Urothelium cell line (cell line): ENCODE data around the gene COL9A1.
A peak's percentile ranks its signal among the peaks of the same experiment; 100 is the strongest.

Experiments used
- DNase-seq: peaks from one replicate; pipeline ENCODE4 v3.0.0; 2011; ENCODE audit warnings: low spot score, mixed read lengths
- FAIRE-seq: peaks from 2 replicates; lab custom pipeline; 2011; peaks lifted over from hg19 to GRCh38; lab: Jason Lieb, UNC

The COL9A1 gene

GRCh38 chr6:70292193-70292592 lies 10.7 kb downstream of the COL9A1 start:
- DNase-seq: no peak
- no peak for FAIRE-seq

GRCh38 chr6:70289299-70289698 lies 13.6 kb downstream of the COL9A1 start:
- no peak for FAIRE-seq
- DNase-seq: no peak

- DNase-seq: no peak
- FAIRE-seq: no peak
Observed at GRCh38 chr6:70286905-70287304, 16.0 kb downstream of the COL9A1 start.

GRCh38 chr6:70285201-70285600 lies 17.7 kb downstream of the COL9A1 start:
- FAIRE-seq (no peak), DNase-seq (no peak)

- DNase-seq (no peak), FAIRE-seq (no peak)
Observed at GRCh38 chr6:70282919-70283461, 19.9 kb downstream of the COL9A1 start.

- DNase-seq: no peak
- FAIRE-seq: no peak
Observed at GRCh38 chr6:70282312-70282918, 20.5 kb downstream of the COL9A1 start.

- DNase-seq (no peak), FAIRE-seq (no peak)
Observed at GRCh38 chr6:70281923-70282311, 21.0 kb downstream of the COL9A1 start.

- FAIRE-seq: no peak
- no peak for DNase-seq
Observed at GRCh38 chr6:70280400-70280853, 22.5 kb downstream of the COL9A1 start.

- FAIRE-seq (no peak), DNase-seq (no peak)
Observed at GRCh38 chr6:70277470-70277869, 25.4 kb downstream of the COL9A1 start.

- no peak for FAIRE-seq
- no peak for DNase-seq
Observed at GRCh38 chr6:70274338-70274737, 28.5 kb downstream of the COL9A1 start.

- DNase-seq: no peak
- no peak for FAIRE-seq
Observed at GRCh38 chr6:70272071-70272470, 30.8 kb downstream of the COL9A1 start.

- no peak for FAIRE-seq
Observed at GRCh38 chr6:70270287-70271005, 32.4 kb downstream of the COL9A1 start.

GRCh38 chr6:70266142-70266541 lies 36.7 kb downstream of the COL9A1 start:
- DNase-seq: no peak
- FAIRE-seq: no peak

More at GRCh38 chr6:70270287-70271005, 32.4 kb downstream of the COL9A1 start:
- no peak for DNase-seq

GRCh38 chr6:70264306-70264705 lies 38.6 kb downstream of the COL9A1 start:
- FAIRE-seq (no peak), DNase-seq (no peak)

GRCh38 chr6:70258483-70258882 lies 44.4 kb downstream of the COL9A1 start:
- DNase-seq: no peak
- no peak for FAIRE-seq

- DNase-seq (no peak), FAIRE-seq (no peak)
Observed at GRCh38 chr6:70257768-70258273, 45.1 kb downstream of the COL9A1 start.

- no peak for DNase-seq
- no peak for FAIRE-seq
Observed at GRCh38 chr6:70254784-70255183, 48.1 kb downstream of the COL9A1 start.

- FAIRE-seq (no peak), DNase-seq (no peak)
Observed at GRCh38 chr6:70253923-70254322, 49.0 kb downstream of the COL9A1 start.

GRCh38 chr6:70252604-70253003 lies 50.3 kb downstream of the COL9A1 start:
- no peak for FAIRE-seq
- DNase-seq: no peak

- DNase-seq (no peak), FAIRE-seq (no peak)
Observed at GRCh38 chr6:70246118-70246517, 56.8 kb downstream of the COL9A1 start.

- DNase-seq (peak; percentile 11), FAIRE-seq (no peak)
Observed at GRCh38 chr6:70241991-70242420, 60.9 kb downstream of the COL9A1 start.

- DNase-seq (no peak), FAIRE-seq (no peak)
Observed at GRCh38 chr6:70241031-70241430, 61.9 kb downstream of the COL9A1 start.
